22Rv1 (cell line): ENCODE measurements around the gene DLG1.

ENCODE experiments used
- ZFX ChIP-seq: fragments of 450-650 bp; IDR thresholded peaks from 2 replicates; pipeline ENCODE4 v1.6.1; 2017; ENCODE audit warnings: antibody characterized with exemption, borderline replicate concordance
- TF ChIP-seq, protein P1 (sequence below): fragments of 450-650 bp; IDR thresholded peaks from 2 replicates; pipeline ENCODE4 v1.5.1; 2017; ENCODE audit warnings: mild to moderate bottlenecking

DNA sequence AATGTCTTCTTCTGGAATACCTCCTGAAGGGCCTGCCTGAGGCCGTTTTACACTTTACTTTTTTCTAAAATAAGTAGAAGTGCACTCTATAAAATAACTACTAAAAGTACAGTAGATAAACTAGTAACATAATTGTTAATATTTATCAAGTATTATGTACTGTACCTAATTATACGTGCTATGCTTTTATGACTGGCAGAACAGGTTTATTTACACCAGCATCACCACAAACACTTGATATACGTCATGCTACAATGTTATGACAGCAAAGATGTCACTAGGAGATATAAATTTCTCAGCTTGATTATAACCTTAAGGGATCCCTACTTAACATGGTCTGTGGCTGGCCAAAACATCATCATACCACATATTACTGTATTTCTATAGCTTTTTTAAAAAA is 29.4 kb downstream of the DLG1 start:
- TF ChIP-seq, protein P1, sequence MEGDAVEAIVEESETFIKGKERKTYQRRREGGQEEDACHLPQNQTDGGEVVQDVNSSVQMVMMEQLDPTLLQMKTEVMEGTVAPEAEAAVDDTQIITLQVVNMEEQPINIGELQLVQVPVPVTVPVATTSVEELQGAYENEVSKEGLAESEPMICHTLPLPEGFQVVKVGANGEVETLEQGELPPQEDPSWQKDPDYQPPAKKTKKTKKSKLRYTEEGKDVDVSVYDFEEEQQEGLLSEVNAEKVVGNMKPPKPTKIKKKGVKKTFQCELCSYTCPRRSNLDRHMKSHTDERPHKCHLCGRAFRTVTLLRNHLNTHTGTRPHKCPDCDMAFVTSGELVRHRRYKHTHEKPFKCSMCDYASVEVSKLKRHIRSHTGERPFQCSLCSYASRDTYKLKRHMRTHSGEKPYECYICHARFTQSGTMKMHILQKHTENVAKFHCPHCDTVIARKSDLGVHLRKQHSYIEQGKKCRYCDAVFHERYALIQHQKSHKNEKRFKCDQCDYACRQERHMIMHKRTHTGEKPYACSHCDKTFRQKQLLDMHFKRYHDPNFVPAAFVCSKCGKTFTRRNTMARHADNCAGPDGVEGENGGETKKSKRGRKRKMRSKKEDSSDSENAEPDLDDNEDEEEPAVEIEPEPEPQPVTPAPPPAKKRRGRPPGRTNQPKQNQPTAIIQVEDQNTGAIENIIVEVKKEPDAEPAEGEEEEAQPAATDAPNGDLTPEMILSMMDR, result no peak
- TF ChIP-seq ZFX, result no peak
